GM19324 (cell line): ENCODE results near the gene GRB10.

Source experiments
- ATAC-seq: cut with Tn5 transposase; IDR thresholded peaks from one replicate; pipeline ENCODE4 v1.9.1; 2021; ENCODE audit warnings: mild to moderate bottlenecking, moderate library complexity; ENCODE audit not compliant: unreplicated experiment, low FRiP score

GRB10 gene

GRCh38 chr7:50724526-50725520, 57.9 kb downstream of the GRB10 start:
- no peak for ATAC-seq

- ATAC-seq = no peak
Measured at GRCh38 chr7:50723888-50724287, 58.8 kb downstream of the GRB10 start.

GRCh38 chr7:50723173-50723572, 59.5 kb downstream of the GRB10 start:
- ATAC-seq = no peak

- ATAC-seq = no peak
Measured at GRCh38 chr7:50721661-50722259, 60.9 kb downstream of the GRB10 start.

- ATAC-seq = no peak
Measured at GRCh38 chr7:50721160-50721559, 61.5 kb downstream of the GRB10 start.

GRCh38 chr7:50720295-50720694, 62.4 kb downstream of the GRB10 start:
- ATAC-seq = no peak

- ATAC-seq = no peak
Measured at GRCh38 chr7:50718876-50719275, 63.8 kb downstream of the GRB10 start.

GRCh38 chr7:50718311-50718710, 64.4 kb downstream of the GRB10 start:
- ATAC-seq = no peak

- no peak for ATAC-seq
Measured at GRCh38 chr7:50717181-50717580, 65.5 kb downstream of the GRB10 start.

GRCh38 chr7:50714857-50715256, 67.8 kb downstream of the GRB10 start:
- no peak for ATAC-seq

GRCh38 chr7:50713123-50713965, 69.4 kb downstream of the GRB10 start:
- ATAC-seq = no peak

GRCh38 chr7:50712252-50713122, 70.2 kb downstream of the GRB10 start:
- ATAC-seq = no peak

GRCh38 chr7:50711271-50712175, 71.2 kb downstream of the GRB10 start:
- no peak for ATAC-seq

GRCh38 chr7:50710441-50711154, 72.1 kb downstream of the GRB10 start:
- no peak for ATAC-seq

GRCh38 chr7:50709151-50709550, 73.5 kb downstream of the GRB10 start:
- no peak for ATAC-seq

- no peak for ATAC-seq
Measured at GRCh38 chr7:50707236-50708006, 75.3 kb downstream of the GRB10 start.

GRCh38 chr7:50706469-50706937, 76.2 kb downstream of the GRB10 start:
- ATAC-seq = no peak
